Loucy (cell line): ENCODE measurements around the gene PHLDA1.
A peak's percentile ranks its signal among the peaks of the same experiment; 100 is the strongest.

Experiments
- H2AFZ ChIP-seq: fragments of 200-600 bp; sonication (generic); 2 replicates; pipeline ENCODE4 v1.6.0; 2016; ENCODE audit warnings: antibody characterized with exemption, mild to moderate bottlenecking, low read length, moderate library complexity
- H3F3A ChIP-seq: fragments of 200-600 bp; 2 replicates; pipeline ENCODE4 v1.6.0; 2016; ENCODE audit warnings: antibody characterized with exemption, low read depth, mild to moderate bottlenecking
- H3K27me3 ChIP-seq: fragments of 200-600 bp; sonication (generic); 2 replicates; pipeline ENCODE4 v1.6.1; 2014; ENCODE audit warnings: low read length, mild to moderate bottlenecking; ENCODE audit not compliant: insufficient read depth, poor library complexity, severe bottlenecking
- H3K36me3 ChIP-seq: fragments of 200-600 bp; sonication (generic); 2 replicates; pipeline ENCODE4 v1.6.1; 2016; ENCODE audit warnings: low read length; ENCODE audit not compliant: insufficient read depth
- H3K4me1 ChIP-seq: fragments of 200-600 bp; sonication (generic); 2 replicates; pipeline ENCODE4 v1.5.1; 2014; ENCODE audit warnings: low read length, mild to moderate bottlenecking; ENCODE audit not compliant: insufficient read depth, poor library complexity, severe bottlenecking
- H3K4me2 ChIP-seq: fragments of 200-600 bp; sonication (generic); 2 replicates; pipeline ENCODE4 v1.6.0; 2014; ENCODE audit warnings: antibody characterized with exemption, low read length, low read depth, mild to moderate bottlenecking; ENCODE audit not compliant: poor library complexity, severe bottlenecking
- H3K4me3 ChIP-seq: fragments of 200-600 bp; sonication (generic); 2 replicates; pipeline ENCODE4 v1.5.1; 2014; ENCODE audit warnings: low read length, mild to moderate bottlenecking, mixed read lengths; ENCODE audit not compliant: poor library complexity, severe bottlenecking
- H3K79me2 ChIP-seq: fragments of 200-600 bp; sonication (generic); 2 replicates; pipeline ENCODE4 v1.6.1; 2014; ENCODE audit warnings: low read length; ENCODE audit not compliant: insufficient read depth
- H3K9ac ChIP-seq: fragments of 200-600 bp; sonication (generic); 2 replicates; pipeline ENCODE4 v1.6.0; 2014; ENCODE audit warnings: mild to moderate bottlenecking, low read depth, low read length, moderate library complexity; ENCODE audit not compliant: poor library complexity, severe bottlenecking
- H3K9me2 ChIP-seq: fragments of 200-600 bp; sonication (generic); replicated peaks from 2 replicates; pipeline ENCODE4 v1.6.1; 2016; ENCODE audit warnings: low read depth, low read length, mixed read lengths
- H3K9me3 ChIP-seq: fragments of 200-600 bp; sonication (generic); 2 replicates; pipeline ENCODE4 v1.6.1; 2014; ENCODE audit warnings: mild to moderate bottlenecking, antibody characterized with exemption, low read length, low read depth; ENCODE audit not compliant: insufficient read depth
- H4K20me1 ChIP-seq: fragments of 200-600 bp; sonication (generic); 2 replicates; pipeline ENCODE4 v1.6.0; 2014; ENCODE audit warnings: antibody characterized with exemption, low read length, mild to moderate bottlenecking; ENCODE audit not compliant: insufficient read depth, poor library complexity, severe bottlenecking
- CTCF ChIP-seq: fragments of 200-600 bp; sonication (generic); conservative IDR thresholded peaks from 2 replicates; pipeline ENCODE4 v1.5.1; 2014; ENCODE audit warnings: mild to moderate bottlenecking, antibody characterized with exemption, low read length
- EZH2phosphoT487 ChIP-seq: fragments of 200-600 bp; IDR thresholded peaks from 2 replicates; pipeline ENCODE4 v1.6.1; 2018; ENCODE audit warnings: antibody characterized with exemption, mild to moderate bottlenecking, moderate library complexity, borderline replicate concordance

PHLDA1 gene

GRCh38 chr12:75975702-75976101 lies 55.9 kb downstream of the PHLDA1 start:
- H3K79me2 ChIP-seq: no peaks in the 10 kb centered on the region
- H3K9me2 ChIP-seq: no peaks in the 10 kb centered on the region
- no peaks in the 10 kb centered on the region for H3K27me3 ChIP-seq
- no peak for TF ChIP-seq CTCF
- no peak for TF ChIP-seq EZH2phosphoT487
- H3K4me3 ChIP-seq: no peak overlapping the region
- no peak overlapping the region for H3K4me2 ChIP-seq
- no peaks in the 10 kb centered on the region for H3K9me3 ChIP-seq
- no peaks in the 10 kb centered on the region; the same call in 1 of the 2 replicates for H3F3A ChIP-seq
- peak overlapping the region; percentile 75 for H2AFZ ChIP-seq
- H3K9ac ChIP-seq: no peak overlapping the region
- H3K36me3 ChIP-seq: no peaks in the 10 kb centered on the region
- peaks cover 24% of the 10 kb centered on the region for H3K4me1 ChIP-seq
- no peaks in the 10 kb centered on the region for H4K20me1 ChIP-seq
